HG02852 (cell line): ENCODE data around the gene TAP1.
"Not testable (repeated sequence)": the region's sequence is repeated elsewhere in the genome, so short reads cannot be mapped to it uniquely, and the experiment has no call there.

Experiments
- ATAC-seq: cut with Tn5 transposase; IDR thresholded peaks from one replicate; pipeline ENCODE4 v1.9.1; 2021; ENCODE audit warnings: mild to moderate bottlenecking, moderate library complexity; ENCODE audit not compliant: unreplicated experiment

The TAP1 gene

GRCh38 chr6:32807020-32807580 is 46.4 kb downstream of the TAP1 start:
- no peak for ATAC-seq

GRCh38 chr6:32805404-32805803 is 48.1 kb downstream of the TAP1 start:
- not testable (repeated sequence) for ATAC-seq

- no peak for ATAC-seq
Observed at GRCh38 chr6:32803416-32803815, 50.1 kb downstream of the TAP1 start.

- ATAC-seq: no peak
Observed at GRCh38 chr6:32799740-32800139, 53.8 kb downstream of the TAP1 start.

- no peak for ATAC-seq
Observed at GRCh38 chr6:32799168-32799567, 54.3 kb downstream of the TAP1 start.

GRCh38 chr6:32796848-32797776 is 56.4 kb downstream of the TAP1 start:
- ATAC-seq: no peak
